Stimulated activated CD8-positive, alpha-beta memory T cell treated with anti-CD3 and anti-CD28 coated beads, Interleukin-7, amount 100 ng/mL, for 1 hour (primary cell): ENCODE measurements around the gene NUDT11.
"Not testable (repeated sequence)": the region's sequence is repeated elsewhere in the genome, so short reads cannot be mapped to it uniquely, and the experiment has no call there.

ENCODE experiments used
- DNase-seq, 2 donors: peaks; one replicate each; pipeline ENCODE4 v3.0.0-alpha.2; 2020; ENCODE audit warnings: low read depth in 2 of 2

NUDT11 gene

GRCh38 chrX:51496501-51497291, at the start of gene NUDT11:
Gene NUDT11, minus strand, starts transcription at chrX:51496592. Its CDS starts 148 bp downstream, at chrX:51496444.
- no peak for DNase-seq

- no peak for DNase-seq
Measured at GRCh38 chrX:51520393-51520792, 24.0 kb upstream of the NUDT11 start.

- not testable (repeated sequence) for DNase-seq
Measured at GRCh38 chrX:51519131-51519530, 22.7 kb upstream of the NUDT11 start.

DNA sequence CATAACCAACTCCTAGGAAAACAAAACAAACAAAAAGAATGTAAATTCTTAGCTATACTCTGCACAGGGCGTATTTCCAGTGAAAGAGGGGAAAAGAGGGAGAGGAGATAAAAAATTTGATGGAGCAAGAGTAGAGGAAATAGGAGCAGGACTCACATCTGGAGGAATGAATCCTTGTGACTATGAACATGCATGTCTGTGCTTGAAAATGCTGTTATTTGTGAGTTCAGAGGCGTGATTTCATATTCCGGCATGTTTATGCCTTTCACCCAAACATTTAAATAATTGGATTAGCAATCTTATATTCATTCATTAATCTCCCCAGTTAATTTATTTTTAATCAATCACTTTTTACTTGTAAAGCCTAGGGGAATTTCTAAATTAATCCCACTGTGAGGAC, 11.2 kb upstream of the NUDT11 start:
- DNase-seq, result no peak

DNA sequence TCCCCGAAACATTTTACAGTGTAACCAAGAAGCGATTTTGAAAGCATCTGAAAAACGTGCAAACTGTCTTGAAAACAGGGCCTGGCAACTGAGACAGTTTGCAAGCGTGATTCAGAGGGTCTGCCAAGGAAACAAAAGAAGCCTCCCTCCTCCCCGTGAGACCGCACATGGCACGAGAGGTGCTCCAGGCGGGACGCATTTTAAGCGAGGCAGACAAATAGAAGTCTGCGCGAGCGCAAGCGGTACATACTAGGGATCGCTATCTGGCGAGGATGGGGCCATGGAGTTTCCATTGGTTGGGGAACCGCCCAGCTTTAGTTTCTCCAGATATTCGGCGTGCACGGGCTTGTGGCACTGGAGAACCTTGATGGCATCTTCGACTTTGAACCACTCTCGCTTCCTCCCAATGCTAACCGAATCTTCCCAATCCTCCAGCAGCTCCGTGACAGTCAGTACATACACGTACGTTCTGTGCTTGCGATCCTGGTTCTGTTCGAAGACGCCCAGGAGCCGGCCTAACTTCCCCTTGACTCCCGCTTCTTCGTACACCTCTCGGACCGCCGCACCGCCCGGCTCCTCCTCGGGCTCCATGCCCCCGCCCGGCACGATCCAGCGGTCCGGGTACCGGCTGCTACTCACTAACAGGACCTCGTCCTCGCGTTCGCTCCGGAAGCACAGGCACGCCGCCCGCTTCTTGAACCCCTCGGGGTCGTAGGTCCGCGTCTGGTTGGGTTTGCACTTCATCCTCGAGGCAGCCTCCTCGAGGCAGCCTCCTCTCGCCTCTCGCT, 497 bp downstream of the NUDT11 start:
- DNase-seq, result not testable (repeated sequence)

- no peak for DNase-seq
Measured at GRCh38 chrX:51494409-51494808, 2.0 kb downstream of the NUDT11 start.

DNA sequence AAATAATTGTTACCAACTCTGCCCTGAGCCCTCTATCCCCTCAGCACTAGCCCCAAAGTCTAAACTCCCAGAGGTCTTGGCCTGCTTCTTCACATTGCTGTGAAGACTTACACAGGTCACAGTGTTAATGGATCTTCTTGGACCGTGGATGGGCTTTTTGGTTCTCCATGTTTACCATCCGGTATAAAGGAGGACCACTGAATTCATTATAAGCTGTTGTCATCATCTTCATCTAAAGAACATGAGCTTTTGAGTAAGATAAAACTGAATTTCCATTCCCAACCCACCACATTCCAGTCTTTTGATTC, 8.5 kb downstream of the NUDT11 start:
- no peak for DNase-seq

- no peak for DNase-seq
Measured at GRCh38 chrX:51484616-51485015, 11.8 kb downstream of the NUDT11 start.

GRCh38 chrX:51482411-51482810, 14.0 kb downstream of the NUDT11 start:
- not testable (repeated sequence) for DNase-seq

GRCh38 chrX:51476930-51477329, 19.5 kb downstream of the NUDT11 start:
- DNase-seq, result no peak

DNA sequence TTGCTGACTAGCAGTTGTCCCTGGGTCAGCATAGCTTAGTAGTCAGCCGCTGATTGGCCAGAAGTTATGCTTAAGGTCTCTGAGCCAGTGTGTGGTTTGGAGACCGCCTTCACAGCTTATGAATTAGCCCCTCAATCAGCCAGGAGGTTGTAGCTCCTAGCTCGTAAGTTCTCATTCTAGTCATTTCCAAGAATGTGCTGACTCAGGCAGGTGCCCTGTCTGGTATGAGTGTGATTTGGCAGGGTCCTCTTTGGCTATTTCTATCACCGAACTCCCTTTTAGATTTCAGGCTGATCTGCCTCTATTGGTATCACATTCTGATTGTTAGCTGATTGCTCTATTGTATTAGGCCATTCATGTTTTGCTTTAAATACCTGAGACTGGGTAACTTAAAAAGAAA, 33.1 kb downstream of the NUDT11 start:
- no peak for DNase-seq

DNA sequence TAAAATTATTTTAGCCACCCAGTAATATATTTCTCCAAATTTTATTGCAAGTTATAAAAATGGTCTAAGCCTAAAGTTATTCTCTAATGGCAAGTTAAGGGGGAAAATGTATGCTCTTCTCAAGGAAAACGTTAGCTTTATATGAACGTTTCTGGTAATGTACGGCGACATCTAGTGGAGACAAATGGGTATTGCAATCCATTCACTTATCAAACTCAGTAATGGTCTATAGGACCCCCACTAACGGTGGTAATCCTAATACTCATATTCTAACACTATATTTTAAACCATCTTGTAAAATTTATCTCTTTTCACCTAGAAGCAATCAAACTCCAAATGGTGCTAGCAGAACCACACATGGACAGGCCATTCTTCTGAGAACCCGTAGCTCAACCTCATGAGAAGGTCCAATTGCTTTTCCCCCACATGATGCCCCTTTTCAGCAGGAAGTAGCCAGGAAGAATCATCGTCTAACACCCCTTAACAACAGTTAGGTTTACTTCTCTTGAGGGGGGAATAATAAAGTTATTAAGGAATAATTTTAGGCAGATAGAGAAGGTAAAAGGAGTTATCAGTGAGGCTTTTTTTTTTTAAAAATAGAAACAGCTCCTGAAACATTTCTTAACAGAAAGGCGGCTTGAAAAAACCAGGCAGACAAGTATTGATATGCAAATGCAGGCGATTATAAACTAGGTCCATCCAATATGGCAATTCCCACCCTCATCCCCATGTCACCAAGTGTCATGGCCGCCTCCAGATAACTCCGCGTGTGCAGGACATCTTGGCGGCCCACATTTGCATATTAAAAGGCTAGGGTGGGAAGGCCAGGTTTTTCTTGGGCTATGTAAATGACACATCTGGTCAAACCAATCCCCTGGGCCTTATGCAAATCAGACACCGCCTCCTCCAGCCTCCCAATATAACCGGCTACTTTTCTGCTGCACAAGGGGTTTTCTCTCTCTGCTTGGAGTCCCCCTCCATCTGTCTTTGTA, 35.0 kb downstream of the NUDT11 start:
- DNase-seq, result no peak

DNA sequence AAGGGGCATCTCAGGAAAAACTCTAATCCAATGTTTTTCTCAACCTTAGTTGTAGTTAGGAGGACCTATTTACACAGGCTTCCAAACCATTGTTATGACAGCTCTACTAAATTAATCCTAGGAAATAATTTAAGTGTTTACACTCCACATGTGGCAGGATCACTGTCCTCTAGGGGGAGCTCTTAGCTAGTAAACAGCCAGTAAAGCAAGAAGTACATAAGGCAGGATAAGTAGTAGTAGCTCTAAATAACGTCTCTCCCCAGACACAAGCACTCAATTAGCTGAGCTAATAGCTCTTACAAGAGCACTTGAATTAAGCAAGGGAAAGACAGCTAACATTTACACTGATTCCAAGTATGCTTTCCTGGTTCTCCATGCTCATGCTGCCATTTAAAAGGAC, 37.3 kb downstream of the NUDT11 start:
- DNase-seq, result no peak

- no peak for DNase-seq
Measured at GRCh38 chrX:51456814-51457213, 39.6 kb downstream of the NUDT11 start.

- DNase-seq, result no peak
Measured at GRCh38 chrX:51456246-51456645, 40.1 kb downstream of the NUDT11 start.

DNA sequence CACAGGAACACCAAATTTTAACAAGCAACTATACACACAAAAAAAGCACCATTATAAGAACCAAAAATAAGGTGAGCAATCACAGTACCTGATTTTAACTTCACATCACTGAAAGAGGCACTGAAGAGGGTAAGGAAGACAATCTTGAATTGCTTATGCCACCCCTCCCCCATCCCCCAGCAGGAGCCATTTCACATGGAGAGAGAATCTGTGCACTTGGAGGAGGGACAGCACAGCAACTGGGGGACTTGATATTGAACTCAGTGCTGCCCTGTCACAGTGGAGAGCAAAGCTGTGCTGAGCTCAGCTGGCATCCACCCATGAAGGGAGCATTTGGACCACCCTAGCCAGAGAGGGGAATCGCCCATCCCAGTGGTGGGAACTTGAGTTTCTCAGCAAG, 56.0 kb downstream of the NUDT11 start:
- no peak for DNase-seq
